Loucy (cell line): ENCODE results near the gene GRIK2.

ENCODE experiments used
- EZH2phosphoT487 ChIP-seq: fragments of 200-600 bp; IDR thresholded peaks from 2 replicates; pipeline ENCODE4 v1.6.1; 2018; ENCODE audit warnings: antibody characterized with exemption, mild to moderate bottlenecking, moderate library complexity, borderline replicate concordance
- TF ChIP-seq, protein P1 (sequence below): fragments of 200-600 bp; sonication (generic); conservative IDR thresholded peaks from 2 replicates; pipeline ENCODE4 v1.5.1; 2014; ENCODE audit warnings: mild to moderate bottlenecking, antibody characterized with exemption, low read length

DNA sequence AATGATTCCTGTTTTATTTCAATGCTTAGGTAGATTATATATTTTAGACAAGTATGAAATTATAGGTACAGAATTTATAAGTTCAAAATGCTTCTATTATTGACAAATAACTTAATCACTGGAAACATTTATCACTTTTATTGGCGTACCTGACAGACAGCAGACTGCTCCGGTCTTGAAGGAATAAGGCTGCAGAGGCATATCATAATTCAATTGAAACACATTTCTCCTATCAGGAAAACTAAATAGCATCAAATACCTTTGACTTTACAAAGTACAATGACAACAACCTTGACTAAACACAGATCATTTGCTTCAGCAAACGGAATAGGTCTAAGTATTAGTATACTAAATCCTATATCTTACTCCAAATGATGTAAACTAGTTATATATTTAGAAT is 91.3 kb downstream of the GRIK2 start:
- TF ChIP-seq, protein P1, sequence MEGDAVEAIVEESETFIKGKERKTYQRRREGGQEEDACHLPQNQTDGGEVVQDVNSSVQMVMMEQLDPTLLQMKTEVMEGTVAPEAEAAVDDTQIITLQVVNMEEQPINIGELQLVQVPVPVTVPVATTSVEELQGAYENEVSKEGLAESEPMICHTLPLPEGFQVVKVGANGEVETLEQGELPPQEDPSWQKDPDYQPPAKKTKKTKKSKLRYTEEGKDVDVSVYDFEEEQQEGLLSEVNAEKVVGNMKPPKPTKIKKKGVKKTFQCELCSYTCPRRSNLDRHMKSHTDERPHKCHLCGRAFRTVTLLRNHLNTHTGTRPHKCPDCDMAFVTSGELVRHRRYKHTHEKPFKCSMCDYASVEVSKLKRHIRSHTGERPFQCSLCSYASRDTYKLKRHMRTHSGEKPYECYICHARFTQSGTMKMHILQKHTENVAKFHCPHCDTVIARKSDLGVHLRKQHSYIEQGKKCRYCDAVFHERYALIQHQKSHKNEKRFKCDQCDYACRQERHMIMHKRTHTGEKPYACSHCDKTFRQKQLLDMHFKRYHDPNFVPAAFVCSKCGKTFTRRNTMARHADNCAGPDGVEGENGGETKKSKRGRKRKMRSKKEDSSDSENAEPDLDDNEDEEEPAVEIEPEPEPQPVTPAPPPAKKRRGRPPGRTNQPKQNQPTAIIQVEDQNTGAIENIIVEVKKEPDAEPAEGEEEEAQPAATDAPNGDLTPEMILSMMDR: no peak
- TF ChIP-seq EZH2phosphoT487: no peak
